ACHN (cell line): ENCODE results near the gene HIC1.

Experiments
- DNase-seq: peaks from one replicate; pipeline ENCODE4 v3.0.0-alpha.2; 2015
- in situ Hi-C: cut with HindIII; loops from 2 replicates; pipeline ENCODE4 v1.10.0; 2017; ENCODE audit warnings: low sequenced_read_pairs, low pct_ligation_motif_present, low pct_unique_long_range_greater_than_20kb

Gene HIC1

DNA sequence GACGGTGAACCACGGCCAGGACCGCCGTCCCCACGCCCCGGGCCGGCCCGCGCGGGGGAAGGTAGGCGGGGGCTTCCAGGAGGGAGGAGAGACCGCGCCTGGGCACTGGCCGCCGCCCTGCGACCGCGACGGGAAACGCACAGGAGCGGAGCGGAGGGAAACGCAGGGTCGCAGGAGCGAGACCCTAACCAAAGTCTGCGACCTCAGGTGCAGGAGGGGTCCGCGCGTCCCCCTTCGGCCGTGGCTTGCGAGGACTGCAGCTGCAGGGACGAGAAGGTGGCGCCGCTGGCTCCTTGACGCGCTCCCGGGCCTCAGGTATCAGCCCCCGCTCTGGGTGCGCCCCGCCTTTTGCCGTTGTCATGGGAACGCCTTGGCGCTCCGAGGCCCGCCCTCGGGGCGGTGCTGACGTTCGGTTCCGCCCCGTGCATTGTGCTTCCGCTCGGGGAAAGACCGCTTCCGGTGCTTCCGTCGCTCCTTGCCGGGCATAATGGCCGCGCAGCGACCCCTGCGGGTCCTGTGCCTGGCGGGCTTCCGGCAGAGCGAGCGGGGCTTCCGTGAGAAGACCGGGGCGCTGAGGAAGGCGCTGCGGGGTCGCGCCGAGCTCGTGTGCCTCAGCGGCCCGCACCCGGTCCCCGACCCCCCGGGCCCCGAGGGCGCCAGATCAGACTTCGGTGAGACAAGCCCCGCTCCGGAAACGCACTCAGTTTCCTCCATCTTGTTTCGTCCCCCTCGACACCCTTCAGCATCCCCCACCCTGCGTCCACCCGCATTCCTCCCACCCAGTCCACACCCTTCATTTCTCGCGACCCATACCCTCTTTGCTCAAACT, 13.1 kb upstream of the HIC1 start, which contains the start of gene OVCA2:
TSS of gene OVCA2 (plus strand) at position 462 of the 829 bp plus-strand sequence. CDS start at position 488, 26 bp downstream.
- peak; percentile 97 for DNase-seq
- in situ Hi-C loops: loop anchor here (25.0 kb wide), 1 partner anchor 154 kb away; no protein-coding TSS in a partner anchor

- in situ Hi-C loops: loop anchor here (25.0 kb wide), 1 partner anchor 155 kb away; no protein-coding TSS in a partner anchor
- DNase-seq: peak; percentile 65
Observed at GRCh38 chr17:2042390-2042847, 12.5 kb upstream of the HIC1 start.

DNA sequence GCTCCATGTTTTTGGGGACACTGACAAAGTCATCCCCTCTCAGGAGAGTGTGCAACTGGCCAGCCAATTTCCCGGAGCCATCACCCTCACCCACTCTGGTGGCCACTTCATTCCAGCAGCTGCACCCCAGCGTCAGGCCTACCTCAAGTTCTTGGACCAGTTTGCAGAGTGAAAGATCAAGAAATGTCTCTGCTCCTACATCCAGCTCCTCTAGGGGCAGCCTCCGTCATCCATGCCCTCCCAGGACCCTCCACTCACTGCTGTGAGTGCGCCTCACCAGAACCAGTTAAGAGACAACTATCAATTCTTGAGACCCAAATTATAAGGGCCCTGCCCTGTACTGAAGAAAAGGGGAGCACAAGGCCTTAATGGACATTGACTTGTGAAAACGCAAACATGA, 12.0 kb upstream of the HIC1 start:
- in situ Hi-C loops: loop anchor here (25.0 kb wide), 1 partner anchor 156 kb away; no protein-coding TSS in a partner anchor

DNA sequence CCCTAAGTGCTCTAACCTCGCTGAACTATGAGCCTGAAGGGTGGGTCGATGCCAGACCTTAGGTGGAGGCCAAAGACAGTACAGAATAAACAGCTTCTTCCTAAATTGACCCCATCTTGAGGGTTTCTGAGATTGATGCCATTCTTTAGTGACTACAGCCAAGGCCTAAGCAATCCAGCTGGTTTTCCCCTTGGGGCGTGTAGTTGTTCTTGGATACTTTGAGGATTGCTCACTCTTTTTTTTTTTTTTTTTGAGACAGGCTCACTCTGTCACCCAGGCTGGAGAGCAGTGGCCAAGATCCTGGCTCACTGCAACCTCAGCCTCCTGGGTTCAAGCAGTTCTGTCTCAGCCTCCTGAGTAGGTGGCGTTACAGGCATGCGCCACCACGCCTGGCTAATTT, 11.1 kb upstream of the HIC1 start:
- in situ Hi-C loops: loop anchor here (25.0 kb wide), 1 partner anchor 156 kb away; no protein-coding TSS in a partner anchor
- DNase-seq: peak; percentile 62

More for the DNA sequence above, 12.0 kb upstream of the HIC1 start:
- no peak for DNase-seq

GRCh38 chr17:2044263-2044894, 10.5 kb upstream of the HIC1 start:
- DNase-seq: no peak
- in situ Hi-C loops: loop anchor here (25.0 kb wide), 1 partner anchor 157 kb away; no protein-coding TSS in a partner anchor

- in situ Hi-C loops: loop anchor here (25.0 kb wide), 1 partner anchor 160 kb away; no protein-coding TSS in a partner anchor
- DNase-seq: no peak
Observed at GRCh38 chr17:2047590-2047989, 7.3 kb upstream of the HIC1 start.

DNA sequence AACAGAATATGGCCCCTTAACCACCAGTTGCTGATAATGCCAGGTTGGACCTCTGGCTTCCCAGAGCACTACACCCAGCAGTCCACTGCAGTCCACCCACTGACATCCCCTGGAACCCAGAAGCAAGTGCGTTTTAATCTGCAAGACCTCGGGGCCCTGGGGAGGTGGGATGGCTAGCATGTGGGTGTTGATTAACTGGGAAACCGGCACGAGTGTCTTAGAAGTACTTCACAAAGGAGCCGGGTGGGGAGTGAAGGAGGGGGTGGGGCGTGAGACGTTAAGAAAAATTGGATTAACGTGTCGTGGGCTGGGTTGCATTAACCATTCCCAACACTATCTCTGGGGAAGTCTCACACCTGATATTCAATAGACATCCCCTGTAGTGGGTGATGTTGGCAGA, 6.1 kb upstream of the HIC1 start:
- in situ Hi-C loops: loop anchor here (25.0 kb wide), 1 partner anchor 162 kb away; no protein-coding TSS in a partner anchor
- DNase-seq: peak; percentile 34

DNA sequence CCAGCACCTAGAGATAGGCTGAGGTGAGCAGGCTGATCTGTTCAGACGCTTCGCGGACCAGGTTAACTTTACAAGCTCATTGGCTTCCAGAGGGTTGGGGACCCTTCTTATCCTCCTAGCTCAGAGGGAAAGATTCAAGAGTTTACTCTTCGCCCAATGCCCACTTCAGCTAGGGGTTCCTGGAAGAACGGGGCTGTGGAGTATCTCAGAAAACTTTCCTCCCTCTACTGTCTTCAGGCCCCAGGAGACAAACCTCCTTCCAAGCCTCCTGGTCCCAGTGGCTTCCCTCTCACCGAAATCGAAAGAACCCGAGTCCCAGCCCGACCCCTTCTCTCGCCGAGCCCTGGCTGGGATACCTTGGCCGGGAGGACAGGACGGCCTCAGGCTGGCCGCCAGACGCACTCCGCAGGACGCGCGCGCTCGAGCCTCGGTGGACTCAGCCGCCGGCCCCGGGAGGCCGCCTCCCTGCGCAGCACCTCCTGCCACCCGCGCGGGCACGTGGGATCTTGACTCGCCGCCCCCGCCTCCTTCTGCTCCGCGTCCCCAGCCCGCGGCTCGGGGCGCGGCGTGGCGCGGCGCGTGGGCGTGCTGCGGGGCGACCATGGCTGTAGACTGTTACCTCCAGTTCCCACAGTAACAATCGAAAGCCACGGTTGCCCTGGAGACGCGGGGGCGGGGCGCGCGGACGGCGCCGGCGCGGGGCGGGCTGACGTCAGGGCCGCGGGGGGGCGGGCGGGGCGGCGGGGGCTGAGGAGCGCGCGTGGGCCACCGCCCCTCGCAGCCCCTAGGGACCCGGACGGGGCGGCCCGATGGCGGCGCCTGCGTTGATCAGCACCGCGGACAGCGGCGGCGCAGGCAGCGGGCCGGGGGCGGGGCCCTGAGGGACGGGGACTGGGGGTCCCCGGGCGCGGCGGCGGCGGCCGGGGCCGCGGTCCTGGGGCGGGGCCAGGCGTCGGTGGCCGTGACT, 5.3 kb upstream of the HIC1 start:
- DNase-seq: peak; percentile 83
- in situ Hi-C loops: loop anchor here (25.0 kb wide), 1 partner anchor 162 kb away; no protein-coding TSS in a partner anchor

DNA sequence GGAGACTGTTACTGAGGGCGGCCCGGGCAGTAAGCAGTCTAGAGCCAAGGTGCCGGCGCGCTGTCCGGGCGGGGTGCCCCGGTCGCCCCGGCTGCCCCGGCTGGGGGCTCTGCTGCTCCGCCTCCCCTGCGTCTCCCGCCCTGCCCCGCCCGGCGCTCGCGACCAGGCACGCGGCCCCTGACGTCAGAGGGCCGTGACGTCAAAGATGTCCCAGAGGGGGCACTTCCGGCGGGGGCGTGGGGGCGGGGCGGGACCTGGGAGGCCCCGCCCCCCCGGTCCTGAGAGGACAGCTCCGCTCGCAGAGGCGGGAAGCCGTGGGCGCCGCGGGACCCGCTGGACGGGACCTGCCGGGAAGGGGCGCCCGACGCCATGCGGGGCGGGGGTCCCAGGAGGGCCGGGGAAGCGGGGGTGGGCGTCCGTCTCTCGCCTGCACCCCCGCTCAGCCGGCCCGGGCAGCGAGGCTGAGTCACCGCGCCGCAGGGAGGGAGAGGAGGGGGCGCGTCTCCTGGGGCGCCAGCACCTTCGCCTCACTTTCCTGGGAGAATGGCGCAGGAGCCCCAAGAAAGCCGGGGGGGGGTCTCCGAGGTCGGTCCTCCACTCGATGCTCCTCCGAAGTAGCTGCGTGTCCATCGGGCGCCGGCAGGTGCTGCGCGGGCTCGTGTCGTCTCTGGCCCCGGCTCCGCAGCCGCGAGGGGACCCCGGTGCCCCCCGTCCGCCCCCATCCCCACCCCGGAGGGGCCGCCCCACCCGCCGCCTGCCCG, 4.4 kb upstream of the HIC1 start:
- in situ Hi-C loops: no loop called here

DNA sequence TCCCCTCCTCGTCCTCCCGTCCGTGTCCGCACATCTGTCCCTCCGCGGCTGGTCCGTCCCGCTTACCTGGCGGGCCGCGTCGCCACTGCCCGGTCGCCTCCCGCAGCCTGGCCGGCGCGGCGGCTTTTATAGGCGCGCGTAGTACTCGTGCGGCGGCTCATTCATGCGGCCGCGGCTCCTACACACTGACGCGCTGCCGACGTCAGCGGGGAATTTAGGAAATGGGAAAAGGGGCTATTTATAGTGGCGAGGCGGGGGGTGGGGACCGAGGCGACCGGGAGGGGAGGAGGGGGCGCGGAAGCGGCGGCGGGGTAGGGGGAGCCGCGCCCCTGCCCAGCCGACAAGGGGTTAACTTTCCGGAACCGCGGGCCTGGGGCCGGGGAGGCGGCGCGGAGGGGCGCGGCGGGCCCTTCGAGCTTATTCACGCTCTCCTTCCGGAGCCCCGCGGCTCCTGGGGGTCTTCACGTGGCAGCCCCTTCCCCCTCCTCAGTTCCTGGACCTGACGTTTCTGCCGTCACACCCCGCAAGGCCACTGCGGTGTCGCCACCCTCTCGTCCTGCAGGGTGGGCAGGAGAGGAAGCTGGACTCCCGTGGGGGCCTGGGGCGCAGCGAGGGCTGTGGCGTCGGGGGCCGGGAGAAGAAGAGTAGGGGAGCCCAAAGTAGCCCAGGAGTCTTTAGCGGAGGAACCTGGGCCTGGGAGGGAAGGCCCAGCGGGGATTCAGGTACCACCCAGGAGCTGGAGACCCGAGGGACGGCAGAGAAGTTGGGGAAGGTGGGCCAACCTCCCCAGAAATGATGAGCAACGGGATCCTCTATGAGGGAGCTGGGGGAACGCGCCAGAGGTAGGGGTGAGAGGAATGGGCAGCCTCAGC, 3.6 kb upstream of the HIC1 start:
- peak; percentile 40 for DNase-seq

More for the DNA sequence above, 4.4 kb upstream of the HIC1 start:
- DNase-seq: peak; percentile 81

GRCh38 chr17:2051933-2052559, 2.9 kb upstream of the HIC1 start:
- no peak for DNase-seq
- in situ Hi-C loops: no loop called here

More for the DNA sequence above, 3.6 kb upstream of the HIC1 start:
- in situ Hi-C loops: no loop called here

- in situ Hi-C loops: no loop called here
Observed at GRCh38 chr17:2053380-2054261, 1.3 kb upstream of the HIC1 start.

GRCh38 chr17:2054262-2054511, 716 bp upstream of the HIC1 start:
- DNase-seq: no peak
- in situ Hi-C loops: no loop called here

More at GRCh38 chr17:2053380-2054261, 1.3 kb upstream of the HIC1 start:
- peak; percentile 76 for DNase-seq

DNA sequence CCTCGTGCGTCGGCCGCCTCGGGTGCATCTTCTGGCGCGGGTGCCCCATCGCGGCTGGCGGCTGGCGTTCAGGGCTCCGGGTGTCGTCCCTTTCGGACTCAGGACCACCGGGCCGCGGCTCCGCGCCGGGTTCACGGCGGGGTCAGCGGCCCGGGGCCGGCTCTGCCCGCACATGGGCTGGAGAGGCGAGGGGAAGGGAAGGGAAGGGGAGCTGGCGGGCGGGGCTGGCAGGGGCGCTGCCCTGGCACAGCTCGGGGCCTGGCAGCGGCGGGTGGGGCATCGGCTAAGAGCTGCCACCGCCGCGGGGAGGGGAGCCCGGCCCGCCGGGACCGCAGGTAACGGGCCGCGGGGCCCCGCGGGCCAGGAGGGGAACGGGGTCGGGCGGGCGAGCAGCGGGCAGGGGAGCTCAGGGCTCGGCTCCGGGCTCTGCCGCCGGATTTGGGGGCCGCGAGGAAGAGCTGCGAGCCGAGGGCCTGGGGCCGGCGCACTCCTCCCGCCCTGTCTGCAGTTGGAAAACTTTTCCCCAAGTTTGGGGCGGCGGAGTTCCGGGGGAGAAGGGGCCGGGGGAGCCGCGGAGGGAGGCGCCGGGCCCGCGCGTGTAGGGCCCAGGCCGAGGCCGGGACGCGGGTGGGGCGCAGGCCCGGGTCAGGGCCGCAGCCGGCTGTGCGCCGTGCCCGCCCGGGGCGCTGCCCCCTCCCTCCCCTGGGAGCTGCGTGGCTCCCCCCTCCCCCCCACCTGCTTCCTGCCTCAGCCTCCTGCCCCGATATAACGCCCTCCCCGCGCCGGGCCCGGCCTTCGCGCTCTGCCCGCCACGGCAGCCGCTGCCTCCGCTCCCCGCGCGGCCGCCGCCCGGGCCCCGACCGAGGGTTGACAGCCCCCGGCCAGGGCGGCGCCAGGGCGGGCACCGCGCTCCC, 646 bp downstream of the HIC1 start:
- DNase-seq: no peak
- in situ Hi-C loops: no loop called here
